Heart left ventricle (tissue), 13 donors: ENCODE results near the gene CASQ2.

Source experiments
- POLR2A ChIP-seq, 2 donors: fragments of 450-650 bp; IDR thresholded peaks; one replicate each; pipeline ENCODE4 v1.6.1; 2017; ENCODE audit warnings: antibody characterized with exemption in 2 of 2, mild to moderate bottlenecking in 2 of 2, moderate library complexity in 2 of 2
- TF ChIP-seq, protein P1 (sequence below), 12 donors: fragments of 200-600 bp; sonication (generic) in 4 of 12; IDR thresholded peaks; one replicate each; pipeline versions ENCODE4 v1.5.0 to v1.8.0; 2018 to 2022; ENCODE audit warnings: antibody characterized with exemption in 12 of 12, mild to moderate bottlenecking in 5 of 12
- donor health status: ischemic (EF 13 %, LVEDD 7.1; RV severe dilation, severe dysfunction).
- donor health status: DM: no; HTN: yes; CAD: no.
- donor health status: DM: no; HTN: no; CAD: no.
- donor health status: ischemic (EF 25% LVEDD 6.9; RV normal size, moderate dysfunction).
- donor health status: ischemic (EF 25% LVEDD 5.7; RV mildly dilated, moderate dysfunction).
- donor health status: ischemic (EF 35%, LVEDD 5.7; RV mildly dilated, moderate dysfunction).
- donor health status: nonischemic (EF 11% LVEDD 7.7; RV severe dilation, severe dysfunction).
- donor health status: DM: yes; HTN: yes; CAD: no.
- donor health status: PGD.
- donor health status: ischemic (EF 29% LVEDD 5.4; RV normal size, mild dysfunction).
- donor health status: nonischemic (EF 23%, LVEDD 6.1; RV moderate dilation, normal function).

DNA sequence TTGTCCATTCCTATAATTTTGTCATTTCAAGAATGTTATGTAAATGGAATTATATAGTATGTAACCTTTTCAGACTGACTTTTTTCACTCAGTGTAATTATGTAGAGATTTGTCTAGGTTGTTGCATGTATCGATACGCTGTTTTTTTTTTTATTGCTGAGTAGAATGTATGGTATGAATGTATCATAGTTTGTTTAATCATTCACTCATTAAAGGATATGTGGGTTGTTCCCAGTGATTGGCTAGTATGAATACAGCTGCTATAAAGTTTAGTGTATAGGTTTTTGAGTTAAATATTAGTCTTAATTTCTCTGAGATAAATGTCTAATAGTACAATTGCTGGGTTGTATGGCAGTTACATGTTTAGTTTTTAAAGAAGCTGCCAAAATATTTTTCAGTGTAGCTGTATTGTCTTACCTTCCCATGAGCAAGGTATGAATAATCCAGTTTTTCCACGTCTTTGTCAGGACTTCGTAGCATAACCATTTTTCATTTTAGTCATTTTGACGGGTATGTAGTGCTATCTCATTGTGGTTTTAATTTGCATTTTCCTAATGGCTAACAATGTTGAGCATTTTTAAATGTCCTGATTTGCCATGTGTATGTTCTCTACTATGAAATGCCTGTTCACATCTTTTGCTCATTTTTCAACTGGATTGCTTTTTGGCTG is 22.4 kb downstream of the CASQ2 start:
- TF ChIP-seq, protein P1, sequence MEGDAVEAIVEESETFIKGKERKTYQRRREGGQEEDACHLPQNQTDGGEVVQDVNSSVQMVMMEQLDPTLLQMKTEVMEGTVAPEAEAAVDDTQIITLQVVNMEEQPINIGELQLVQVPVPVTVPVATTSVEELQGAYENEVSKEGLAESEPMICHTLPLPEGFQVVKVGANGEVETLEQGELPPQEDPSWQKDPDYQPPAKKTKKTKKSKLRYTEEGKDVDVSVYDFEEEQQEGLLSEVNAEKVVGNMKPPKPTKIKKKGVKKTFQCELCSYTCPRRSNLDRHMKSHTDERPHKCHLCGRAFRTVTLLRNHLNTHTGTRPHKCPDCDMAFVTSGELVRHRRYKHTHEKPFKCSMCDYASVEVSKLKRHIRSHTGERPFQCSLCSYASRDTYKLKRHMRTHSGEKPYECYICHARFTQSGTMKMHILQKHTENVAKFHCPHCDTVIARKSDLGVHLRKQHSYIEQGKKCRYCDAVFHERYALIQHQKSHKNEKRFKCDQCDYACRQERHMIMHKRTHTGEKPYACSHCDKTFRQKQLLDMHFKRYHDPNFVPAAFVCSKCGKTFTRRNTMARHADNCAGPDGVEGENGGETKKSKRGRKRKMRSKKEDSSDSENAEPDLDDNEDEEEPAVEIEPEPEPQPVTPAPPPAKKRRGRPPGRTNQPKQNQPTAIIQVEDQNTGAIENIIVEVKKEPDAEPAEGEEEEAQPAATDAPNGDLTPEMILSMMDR (IDR thresholded peaks at IDR 0.05): no peak
- TF ChIP-seq POLR2A (IDR thresholded peaks at IDR 0.05): no peak
